GM21825 (cell line): ENCODE results near the gene RGS16.
"Not testable (repeated sequence)": the region's sequence is repeated elsewhere in the genome, so short reads cannot be mapped to it uniquely, and the experiment has no call there.

Experiments used
- ATAC-seq: cut with Tn5 transposase; IDR thresholded peaks from one replicate; pipeline ENCODE4 v1.9.1; 2021; ENCODE audit warnings: mild to moderate bottlenecking, moderate library complexity; ENCODE audit not compliant: unreplicated experiment

Gene RGS16, protein sequence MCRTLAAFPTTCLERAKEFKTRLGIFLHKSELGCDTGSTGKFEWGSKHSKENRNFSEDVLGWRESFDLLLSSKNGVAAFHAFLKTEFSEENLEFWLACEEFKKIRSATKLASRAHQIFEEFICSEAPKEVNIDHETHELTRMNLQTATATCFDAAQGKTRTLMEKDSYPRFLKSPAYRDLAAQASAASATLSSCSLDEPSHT

DNA sequence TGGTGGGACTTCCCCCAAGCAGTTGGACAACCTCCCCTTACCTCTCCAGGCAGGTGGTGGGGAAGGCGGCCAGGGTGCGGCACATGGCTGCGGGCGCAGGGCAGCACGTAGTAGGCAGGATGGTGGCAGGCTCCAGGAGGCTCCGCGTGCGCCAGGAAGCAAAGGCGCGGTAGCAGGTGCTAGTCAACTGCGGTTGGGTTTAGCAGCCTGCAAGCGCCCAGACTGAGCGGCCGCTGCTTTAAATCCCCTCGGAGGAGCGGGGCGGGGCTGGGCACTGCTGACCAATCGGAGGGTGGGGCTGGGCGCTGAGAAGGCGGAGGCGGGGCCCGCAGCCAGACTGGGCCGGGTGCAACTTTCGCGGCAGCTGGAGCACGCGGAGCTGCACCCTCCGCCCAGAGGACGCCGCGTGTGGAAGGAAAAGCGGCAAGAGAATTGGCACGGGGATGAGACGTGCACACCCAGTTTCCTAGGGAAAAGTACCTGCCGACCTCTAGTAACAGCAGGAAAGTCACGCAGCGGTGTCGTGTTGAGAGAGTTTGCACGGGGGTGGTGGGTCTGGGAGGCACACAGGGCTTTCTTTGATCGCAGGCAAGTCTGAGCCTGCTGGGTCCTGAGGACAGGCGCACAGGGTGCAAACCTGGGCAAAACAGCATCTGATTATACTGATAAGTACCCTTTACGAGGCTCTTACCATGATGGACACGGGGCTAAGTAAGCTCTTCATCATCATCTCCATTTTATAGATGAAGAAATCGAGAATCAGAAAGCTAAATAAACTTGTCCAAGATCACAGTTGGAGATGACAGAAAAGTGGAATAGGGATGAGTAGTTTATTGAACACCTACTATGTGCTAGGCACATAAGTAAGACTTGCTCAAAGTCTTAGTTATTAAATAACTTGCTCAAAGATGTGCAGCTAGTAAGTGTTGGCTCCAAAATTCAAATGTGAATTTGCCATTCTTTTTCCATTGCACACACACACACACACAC, at the start of gene RGS16:
Gene RGS16, minus strand, starts transcription at position 215 of the 990 bp plus-strand sequence. Its CDS starts 130 bp downstream, at position 85.
- peak; percentile 84 for ATAC-seq

DNA sequence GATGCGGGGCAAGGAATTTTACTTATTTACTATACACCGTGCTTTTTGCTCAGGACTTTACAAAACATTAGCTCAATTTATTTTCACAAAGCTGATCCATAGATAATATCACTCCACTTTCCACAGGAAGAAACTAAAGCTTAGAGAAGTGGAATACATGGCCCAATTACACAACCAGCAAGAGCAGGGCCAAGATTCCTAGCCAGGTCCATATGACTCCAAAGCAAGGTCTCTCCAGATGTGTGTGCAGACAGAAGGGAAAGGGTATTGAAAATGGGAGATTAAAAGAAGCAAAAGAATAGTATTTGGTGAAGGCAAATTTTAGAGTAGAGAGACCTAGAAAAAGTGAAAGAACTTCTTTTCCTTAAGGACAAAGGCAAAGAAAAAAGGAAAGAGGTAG, 49.8 kb upstream of the RGS16 start:
- no peak for ATAC-seq

- no peak for ATAC-seq
Observed at GRCh38 chr1:182652933-182653332, 48.7 kb upstream of the RGS16 start.

GRCh38 chr1:182651339-182651724, 47.1 kb upstream of the RGS16 start:
- ATAC-seq, result no peak

- no peak for ATAC-seq
Observed at GRCh38 chr1:182650678-182651338, 46.6 kb upstream of the RGS16 start.

- ATAC-seq, result no peak
Observed at GRCh38 chr1:182649041-182649440, 44.9 kb upstream of the RGS16 start.

DNA sequence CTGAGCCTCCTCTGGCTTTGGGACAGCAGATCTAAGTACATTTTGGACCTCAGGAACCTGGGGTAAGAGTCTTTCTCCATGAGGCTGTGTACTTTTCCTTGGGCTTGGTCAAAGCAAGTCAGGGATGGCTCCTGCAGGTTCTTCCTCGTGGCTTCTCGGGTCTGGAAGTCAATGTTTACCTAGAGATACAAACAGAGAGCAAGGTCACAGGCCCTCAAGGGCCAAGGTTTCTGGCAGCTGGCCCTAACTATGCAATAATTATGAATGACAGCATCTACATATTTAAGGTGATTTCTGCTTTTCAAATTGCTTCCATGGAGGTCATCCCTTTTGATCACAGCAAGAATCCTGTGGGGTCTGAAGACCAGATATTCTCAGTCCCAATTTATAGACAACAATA, 42.5 kb upstream of the RGS16 start:
- no peak for ATAC-seq

- no peak for ATAC-seq
Observed at GRCh38 chr1:182644886-182645285, 40.7 kb upstream of the RGS16 start.

DNA sequence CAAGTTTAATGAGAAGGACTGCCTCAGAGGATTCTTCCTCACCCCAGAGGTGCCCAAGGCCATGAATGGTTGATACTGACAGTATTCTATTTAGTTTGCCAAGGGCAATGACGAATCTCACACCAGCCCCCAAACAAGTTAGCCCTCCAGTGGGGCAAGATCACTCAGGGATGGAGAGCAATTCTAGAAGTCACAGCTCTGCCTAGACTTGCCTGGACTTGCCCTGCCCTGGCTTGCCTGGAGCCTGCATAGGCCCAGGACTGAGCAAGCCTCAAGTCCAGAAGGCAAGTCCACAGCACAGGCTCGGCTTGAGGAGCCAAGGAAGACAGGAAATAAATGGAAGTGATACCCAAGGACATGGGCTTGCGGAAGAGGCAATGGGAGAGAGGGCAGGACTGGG, 39.5 kb upstream of the RGS16 start:
- ATAC-seq, result no peak

DNA sequence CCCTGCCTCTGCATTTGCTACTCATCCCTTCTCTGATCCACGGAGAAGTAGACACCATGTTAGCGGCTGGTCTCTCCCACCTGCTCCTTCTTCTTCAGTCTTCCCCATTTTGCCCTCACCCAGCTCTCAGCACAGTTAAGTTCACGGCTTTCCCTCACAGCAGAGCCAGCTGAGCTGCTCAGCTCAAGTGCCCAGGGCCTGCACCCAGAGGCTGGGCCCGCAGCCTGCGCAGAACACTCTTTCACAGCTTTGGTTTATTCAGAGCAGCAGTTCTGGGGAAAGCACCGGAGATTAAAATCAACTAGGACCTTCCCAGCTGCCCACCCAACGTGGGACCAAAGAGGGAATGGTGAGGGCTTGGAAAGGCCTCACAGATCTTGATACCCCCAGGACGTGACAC, 38.3 kb upstream of the RGS16 start:
- ATAC-seq, result no peak

DNA sequence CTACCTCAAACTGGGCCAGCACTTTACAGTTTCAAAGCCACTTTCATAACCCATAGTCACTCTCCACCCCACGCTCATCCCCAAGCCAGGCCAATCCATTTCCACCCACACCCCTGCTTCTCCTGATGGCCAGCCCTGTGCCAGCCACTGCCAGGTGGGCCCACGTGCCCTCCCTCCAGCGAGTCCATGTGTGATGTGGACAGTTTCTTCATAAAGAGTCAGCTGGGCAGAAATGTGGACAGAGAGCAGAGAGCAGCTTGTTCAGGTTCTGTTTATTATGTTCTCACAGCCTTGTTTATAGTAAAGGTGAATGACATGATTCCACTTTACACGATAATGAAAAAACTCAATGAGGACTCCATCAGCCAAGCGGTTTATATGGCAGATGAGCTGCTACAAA, 37.4 kb upstream of the RGS16 start:
- ATAC-seq, result no peak

DNA sequence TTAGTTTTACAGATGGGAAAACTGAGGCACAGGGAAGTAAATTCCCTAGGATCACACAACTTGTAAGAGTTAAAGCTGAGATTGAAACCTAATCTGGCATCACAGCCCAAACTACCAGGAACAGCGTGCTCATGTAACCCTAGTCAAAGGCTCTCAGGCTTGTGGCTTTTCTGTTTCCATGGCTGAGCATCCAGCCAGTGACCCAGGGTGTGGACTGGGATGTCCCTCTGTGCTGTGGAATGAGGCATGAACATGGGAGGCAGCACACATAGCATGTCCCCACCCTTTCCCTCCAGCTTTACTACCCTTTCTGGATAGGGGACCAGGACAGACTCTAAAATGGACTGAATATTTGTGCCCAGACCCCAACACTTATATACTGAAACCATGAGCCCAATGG, 35.1 kb upstream of the RGS16 start:
- ATAC-seq, result no peak

- no peak for ATAC-seq
Observed at GRCh38 chr1:182637769-182638168, 33.6 kb upstream of the RGS16 start.

GRCh38 chr1:182635871-182636270, 31.7 kb upstream of the RGS16 start:
- ATAC-seq, result no peak

DNA sequence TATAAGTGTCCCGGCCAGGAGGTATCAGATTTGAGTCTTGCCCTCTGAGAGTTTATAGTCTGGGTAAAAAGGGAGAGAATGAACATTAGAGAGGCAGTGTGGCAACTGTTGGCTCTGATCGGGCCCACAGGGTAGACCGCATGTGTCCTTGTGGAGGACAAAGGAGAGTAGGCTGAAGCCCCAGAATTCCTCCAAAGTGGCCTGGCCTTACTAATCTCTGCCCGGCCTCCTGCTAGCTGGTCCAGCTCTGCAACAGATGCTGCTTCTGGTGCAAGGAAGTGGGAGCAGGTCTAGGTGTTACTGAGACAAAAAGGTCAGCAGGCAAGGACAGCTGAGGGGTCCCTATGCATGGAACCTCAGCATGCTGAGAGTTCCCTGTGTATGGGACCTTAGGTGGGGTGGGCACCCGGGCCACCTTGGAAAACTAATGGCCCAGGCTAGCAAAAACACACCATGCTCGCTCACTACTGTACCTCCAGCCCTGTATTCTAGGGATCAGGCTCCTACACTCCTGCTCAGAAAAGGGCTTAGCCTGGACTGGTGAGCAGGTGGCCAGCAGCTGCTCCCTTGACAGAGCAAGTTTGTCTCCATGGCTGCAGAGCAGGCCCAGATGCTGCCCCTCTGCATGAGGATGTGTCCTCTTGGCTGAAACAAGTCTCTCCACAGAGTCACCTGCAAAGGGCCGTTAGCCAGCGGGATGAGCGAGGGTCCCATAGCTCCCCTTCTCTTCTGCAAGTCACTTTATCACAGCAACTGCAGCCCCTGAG, 30.3 kb upstream of the RGS16 start:
- ATAC-seq, result no peak

DNA sequence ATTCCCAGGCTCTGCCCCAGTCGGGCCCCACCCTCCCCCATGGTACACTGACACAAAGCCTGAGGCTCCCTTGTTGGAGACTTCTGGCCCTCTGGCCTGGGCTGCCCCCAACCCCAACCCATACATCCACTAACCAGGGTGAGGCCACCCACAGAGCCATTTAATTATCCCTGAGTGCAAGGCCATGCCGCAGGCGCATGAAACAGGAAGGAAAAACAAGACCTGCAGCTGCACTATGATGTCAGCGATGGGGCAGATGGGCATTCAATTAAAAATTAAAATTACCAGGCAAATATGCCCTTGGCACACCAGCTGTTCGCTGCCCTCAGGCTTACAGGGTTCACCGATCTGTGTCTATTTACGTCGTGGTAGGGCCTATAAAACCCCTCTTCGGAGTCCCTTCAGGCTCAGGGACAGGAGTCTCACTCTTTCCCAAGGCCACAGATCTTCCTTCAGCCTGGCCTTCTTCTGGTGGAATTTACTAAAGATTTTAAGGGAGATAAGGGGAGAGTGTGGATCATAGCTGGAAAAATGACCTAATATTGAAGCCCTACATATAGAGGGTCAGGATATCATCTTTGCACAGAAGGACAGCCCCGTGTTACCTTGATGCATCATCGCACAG, 29.6 kb upstream of the RGS16 start:
- no peak for ATAC-seq

DNA sequence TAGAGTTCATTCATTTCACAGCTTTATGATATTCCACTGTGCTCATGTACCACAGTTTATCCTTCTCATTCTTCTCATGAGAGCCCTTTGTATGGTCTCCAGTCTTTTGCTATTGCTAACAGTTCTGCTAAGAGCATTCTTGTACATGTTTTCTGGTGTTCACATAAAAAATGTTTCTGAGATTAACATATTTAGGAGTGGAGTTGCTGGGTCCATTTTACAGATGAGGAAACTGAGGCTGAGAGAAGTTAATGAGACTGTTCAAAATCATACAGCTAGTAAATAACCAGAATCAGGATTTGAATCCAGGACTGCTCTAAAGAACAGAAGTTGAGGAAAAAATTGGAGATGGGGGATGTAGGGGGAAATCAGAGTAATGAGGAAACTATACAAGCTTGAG, 28.8 kb upstream of the RGS16 start:
- ATAC-seq, result no peak

- not testable (repeated sequence) for ATAC-seq
Observed at GRCh38 chr1:182632441-182632857, 28.3 kb upstream of the RGS16 start.

GRCh38 chr1:182631954-182632353, 27.8 kb upstream of the RGS16 start:
- ATAC-seq, result no peak

DNA sequence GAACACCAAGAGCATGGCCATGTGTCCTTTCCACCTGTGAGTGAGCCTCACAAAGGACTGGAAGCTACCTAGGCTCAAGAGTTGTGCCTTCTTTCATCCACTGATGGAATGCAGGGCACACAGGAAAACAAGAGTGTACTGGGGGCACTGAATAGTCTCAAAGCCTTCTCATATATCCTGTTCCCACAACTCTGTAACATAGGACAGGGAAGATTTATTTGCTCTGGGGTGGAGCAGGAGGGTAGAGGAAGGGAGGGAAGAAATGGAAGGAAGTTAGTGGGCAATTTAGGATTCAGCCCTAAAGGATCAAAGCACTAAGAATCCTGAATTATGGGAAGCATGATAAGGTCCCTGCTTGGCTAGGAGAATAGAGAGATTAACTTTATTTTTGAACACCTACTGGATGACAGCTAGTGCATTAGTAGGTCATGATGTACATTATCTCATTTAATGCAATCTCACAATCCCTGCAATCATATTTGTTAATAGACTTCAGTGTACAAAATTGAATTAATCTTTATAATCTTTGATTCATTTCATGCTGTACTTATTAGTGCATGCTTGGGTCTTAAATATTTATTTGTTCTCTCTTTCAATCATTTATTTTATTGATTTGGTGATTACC, 27.0 kb upstream of the RGS16 start:
- ATAC-seq, result no peak
